ENCODE results near the gene ZNF132.

GRCh38 chr19:58434217-58434616, 5.7 kb downstream of the ZNF132 start:
- TF ChIP-seq CTCF (IDR thresholded peaks at IDR 0.05 in 2 of 3, conservative IDR thresholded peaks at IDR 0.05 in 1 of 3; ENCODE audit: insufficient read depth in 2 of 3, low read depth in 1 of 3, low read length in 3 of 3): no peak
- TF ChIP-seq SMC3 (conservative IDR thresholded peaks at IDR 0.05; ENCODE audit: insufficient read depth, low read depth, low read length): no peak
- TF ChIP-seq TAF1 (IDR thresholded peaks at IDR 0.05; ENCODE audit: control insufficient read depth, extremely low read depth, insufficient read depth, low read length, severe bottlenecking): no peak
- no peak for TF ChIP-seq EZH2 (IDR thresholded peaks at IDR 0.05; ENCODE audit: borderline replicate concordance, low read depth, low read length)
- TF ChIP-seq ETS2 (tag; IDR thresholded peaks at IDR 0.05; ENCODE audit: borderline replicate concordance, poor library complexity, severe bottlenecking): no peak
- no peak for TF ChIP-seq ZNF655 (CRISPR knock-in tag; IDR thresholded peaks at IDR 0.05)
- TF ChIP-seq HIVEP1 (CRISPR knock-in tag; IDR thresholded peaks at IDR 0.05): no peak
- TF ChIP-seq SRF (CRISPR knock-in tag; IDR thresholded peaks at IDR 0.05): no peak
- TF ChIP-seq ZKSCAN1 (IDR thresholded peaks at IDR 0.05; ENCODE audit: low read depth, low read length): no peak
- TF ChIP-seq SREBF2 (CRISPR knock-in tag; IDR thresholded peaks at IDR 0.05): no peak

All from K562 (cell line).